Stimulated activated effector memory CD8-positive, alpha-beta T cell treated with anti-CD3 and anti-CD28 coated beads, Interleukin-12 subunit alpha, Interleukin-12 subunit beta, amount 100 ng/mL, for 72 hours (primary cell): ENCODE results near the gene YPEL5.

Experiments
- ATAC-seq: fragments of 150-1000 bp; cut with Tn5 transposase; 2 replicates; pipeline ENCODE4 v1.10.0; 2021
- DNase-seq, 2 donors: peaks; one replicate each; pipeline ENCODE4 v3.0.0; 2021 to 2022; ENCODE audit warnings: low spot score in 2 of 2
- H3K27ac Mint-ChIP-seq: one replicate; pipeline ENCODE4 v1.8.0; 2022; ENCODE audit warnings: mild to moderate bottlenecking, mixed read lengths
- H3K36me3 Mint-ChIP-seq: one replicate; pipeline ENCODE4 v1.8.0; 2022; ENCODE audit warnings: mild to moderate bottlenecking, mixed read lengths
- H3K4me1 Mint-ChIP-seq: one replicate; pipeline ENCODE4 v1.8.0; 2022; ENCODE audit warnings: mixed read lengths
- H3K4me3 Mint-ChIP-seq: one replicate; pipeline ENCODE4 v1.8.0; 2022; ENCODE audit warnings: mild to moderate bottlenecking, mixed read lengths
- H3K9me3 Mint-ChIP-seq: one replicate; pipeline ENCODE4 v1.8.0; 2022; ENCODE audit warnings: mixed read lengths

The YPEL5 gene

DNA sequence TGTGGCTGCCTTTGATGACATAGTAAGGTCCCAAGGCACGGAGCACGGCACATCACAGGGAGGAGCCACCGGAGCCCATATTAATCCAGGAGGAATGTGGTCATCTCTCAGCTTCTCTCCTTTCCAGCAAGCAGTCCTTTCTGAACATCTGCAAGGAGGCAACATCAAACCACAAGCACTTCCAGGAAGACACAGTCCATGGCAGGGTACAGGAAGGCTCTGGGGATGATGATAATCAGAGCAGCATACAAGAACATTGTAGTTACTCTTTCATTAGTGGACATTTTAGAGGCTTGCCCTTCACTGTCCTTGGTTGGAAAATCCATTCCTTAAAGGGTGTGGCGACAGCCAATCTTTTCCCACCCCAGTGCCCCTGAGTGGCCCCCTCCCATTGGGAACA, 31.1 kb downstream of the YPEL5 start:
- no peak for ATAC-seq
- Mint-ChIP-seq H3K4me3 (no peak overlapping the region), H3K27ac (no peak overlapping the region), H3K4me1 (no peaks in the 10 kb centered on the region), H3K36me3 (no peaks in the 10 kb centered on the region), H3K9me3 (no peaks in the 10 kb centered on the region)
- no peak for DNase-seq

DNA sequence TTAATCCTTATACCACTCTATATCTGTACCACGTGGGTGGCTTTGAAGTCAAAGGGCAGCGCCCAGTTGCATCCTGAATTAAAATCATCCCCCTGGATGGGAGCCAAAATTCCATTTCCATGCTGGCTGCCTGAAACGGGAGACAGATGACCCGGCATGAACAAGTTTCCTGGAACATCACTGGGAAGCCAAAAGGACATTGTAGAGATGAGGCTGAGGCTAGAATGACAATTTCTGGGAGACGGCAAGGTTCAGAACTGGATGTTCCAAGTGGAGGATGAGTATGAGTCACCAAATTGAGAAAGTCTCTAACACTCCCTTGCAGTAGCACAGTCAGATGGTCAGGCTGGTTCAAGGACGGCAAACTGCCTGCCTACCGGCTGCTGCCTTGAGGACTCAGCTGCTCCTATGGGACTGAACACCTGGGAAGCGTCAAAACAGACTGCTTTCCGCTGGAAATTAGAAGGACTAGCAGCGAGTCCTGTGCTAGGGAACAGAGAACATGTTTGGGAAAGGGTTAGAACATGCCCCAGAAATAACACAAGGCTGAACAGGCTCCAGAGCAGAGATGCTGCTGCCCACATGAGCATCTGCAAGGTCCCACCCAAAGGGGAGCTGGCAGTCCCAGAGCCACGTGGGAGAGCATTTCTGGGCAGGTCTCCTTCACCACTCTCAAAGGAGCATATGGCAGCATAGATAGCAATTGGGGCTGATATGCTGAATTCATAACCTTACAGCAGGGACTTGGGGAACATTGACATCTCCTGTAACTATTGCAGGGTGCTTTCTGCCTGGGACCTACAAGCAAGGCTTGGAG, 32.0 kb downstream of the YPEL5 start:
- Mint-ChIP-seq H3K4me3 (no peak overlapping the region), H3K9me3 (no peaks in the 10 kb centered on the region), H3K27ac (no peak overlapping the region), H3K36me3 (no peaks in the 10 kb centered on the region), H3K4me1 (no peaks in the 10 kb centered on the region)
- DNase-seq (no peak), ATAC-seq (no peak)

DNA sequence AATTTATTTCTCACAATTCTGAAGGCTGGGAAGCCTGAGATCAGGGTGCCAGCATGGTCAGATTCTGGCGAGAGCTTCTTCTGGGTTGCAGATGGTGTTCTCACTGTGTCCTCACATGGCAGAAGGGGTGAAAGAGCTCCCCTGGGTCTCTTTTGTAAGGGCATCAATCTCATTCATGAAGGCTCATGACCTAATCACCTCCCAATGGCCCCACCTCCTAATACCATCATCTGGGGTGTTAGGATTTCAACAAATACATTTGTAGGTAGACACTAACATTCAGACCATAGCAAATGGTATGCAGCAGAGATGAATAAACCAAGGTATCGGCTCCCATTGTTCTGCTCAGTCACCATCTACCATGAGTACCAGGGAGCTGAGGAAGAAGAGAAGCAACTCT, 32.7 kb downstream of the YPEL5 start:
- Mint-ChIP-seq H3K4me1 (no peaks in the 10 kb centered on the region), H3K36me3 (no peaks in the 10 kb centered on the region), H3K9me3 (no peaks in the 10 kb centered on the region), H3K27ac (no peak overlapping the region), H3K4me3 (no peak overlapping the region)
- ATAC-seq (no peak), DNase-seq (no peak)

DNA sequence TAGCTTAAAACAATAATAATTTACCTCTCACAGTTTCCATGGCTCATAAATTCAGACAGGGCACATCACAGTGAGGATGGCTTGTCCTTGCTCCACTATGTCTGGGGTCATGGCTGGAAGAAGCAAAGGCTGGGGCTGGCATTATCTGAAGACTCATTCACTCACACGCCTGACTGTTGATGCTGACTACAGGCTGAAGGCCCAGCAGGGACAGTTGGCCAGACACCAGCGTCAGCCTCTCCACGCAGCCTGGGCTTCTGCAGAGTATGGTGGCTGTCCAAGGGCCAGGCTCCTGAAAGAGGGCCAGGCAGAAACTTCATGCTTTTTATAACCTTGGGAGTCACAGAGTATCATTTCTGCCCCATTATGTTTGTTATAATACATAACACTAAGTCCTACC, 33.4 kb downstream of the YPEL5 start:
- Mint-ChIP-seq H3K9me3 (no peaks in the 10 kb centered on the region), H3K27ac (no peak overlapping the region), H3K36me3 (no peaks in the 10 kb centered on the region), H3K4me1 (no peaks in the 10 kb centered on the region), H3K4me3 (no peak overlapping the region)
- ATAC-seq, result no peak
- DNase-seq, result no peak

DNA sequence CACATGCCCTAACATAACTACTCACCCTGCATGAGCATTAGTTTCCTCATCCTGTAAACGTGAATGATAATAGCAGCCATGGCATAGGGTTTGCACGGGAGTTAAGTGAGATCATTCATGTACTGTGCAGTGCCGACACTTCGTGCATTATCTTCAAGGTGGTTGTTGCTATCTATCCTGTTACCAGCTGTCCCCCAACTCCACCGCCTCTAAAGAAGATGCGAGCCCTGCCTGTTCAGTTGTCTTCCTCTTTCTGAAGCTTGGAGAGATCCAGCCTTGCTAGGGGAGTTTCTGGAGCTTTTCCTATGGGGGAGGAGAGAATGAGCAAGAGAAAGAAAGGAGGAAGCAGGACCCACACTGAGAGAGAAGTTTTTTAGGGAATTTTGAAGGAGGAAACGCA, 34.4 kb downstream of the YPEL5 start:
- Mint-ChIP-seq H3K27ac (no peak overlapping the region), H3K4me3 (no peak overlapping the region), H3K9me3 (no peaks in the 10 kb centered on the region), H3K4me1 (no peaks in the 10 kb centered on the region), H3K36me3 (no peaks in the 10 kb centered on the region)
- DNase-seq (no peak), ATAC-seq (no peak)

DNA sequence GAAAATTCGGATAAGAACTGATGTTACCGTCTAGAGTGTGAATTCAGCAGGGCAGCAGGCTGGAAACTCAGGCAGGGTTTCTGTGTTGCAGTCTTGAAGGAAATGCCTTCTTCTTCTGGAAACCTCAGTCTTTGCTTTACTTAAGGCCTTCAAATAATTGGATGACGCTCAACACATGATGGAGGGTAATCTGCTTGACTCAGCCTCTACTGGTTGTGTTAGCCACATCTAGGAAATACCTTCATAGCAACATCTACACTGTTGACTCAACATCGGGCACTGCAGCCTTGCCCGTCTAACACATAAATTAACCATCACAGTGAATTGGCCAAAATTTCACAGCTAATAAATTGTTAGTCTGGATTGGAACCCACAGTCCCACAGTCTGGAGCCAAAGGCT, 37.2 kb downstream of the YPEL5 start:
- H3K27ac Mint-ChIP-seq, result no peak overlapping the region
- no peaks in the 10 kb centered on the region for H3K4me1 Mint-ChIP-seq
- ATAC-seq (no peak), DNase-seq (no peak)
- H3K4me3 Mint-ChIP-seq, result no peak overlapping the region
- H3K9me3 Mint-ChIP-seq, result no peaks in the 10 kb centered on the region
- no peaks in the 10 kb centered on the region for H3K36me3 Mint-ChIP-seq

DNA sequence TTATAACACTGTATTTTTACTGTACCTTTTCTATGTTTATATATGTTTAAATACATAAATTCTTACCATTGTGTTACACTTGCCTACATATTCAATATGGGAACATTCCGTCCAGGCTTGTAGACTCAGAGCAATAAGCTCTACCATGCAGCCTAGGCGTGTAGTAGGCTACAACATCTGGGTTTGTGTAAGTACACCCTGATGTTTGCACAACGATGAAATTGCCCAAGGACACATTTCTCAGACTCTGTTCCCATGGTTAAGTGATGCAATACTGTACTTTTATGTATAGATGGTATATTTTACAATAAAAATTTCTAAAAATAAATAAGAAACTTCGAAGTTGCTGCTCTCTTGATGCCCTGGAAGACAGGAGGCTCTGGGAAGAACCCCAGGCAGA, 38.4 kb downstream of the YPEL5 start:
- ATAC-seq (no peak), DNase-seq (no peak)
- Mint-ChIP-seq H3K9me3 (no peaks in the 10 kb centered on the region), H3K4me1 (no peaks in the 10 kb centered on the region), H3K36me3 (no peaks in the 10 kb centered on the region), H3K27ac (no peak overlapping the region), H3K4me3 (no peak overlapping the region)

DNA sequence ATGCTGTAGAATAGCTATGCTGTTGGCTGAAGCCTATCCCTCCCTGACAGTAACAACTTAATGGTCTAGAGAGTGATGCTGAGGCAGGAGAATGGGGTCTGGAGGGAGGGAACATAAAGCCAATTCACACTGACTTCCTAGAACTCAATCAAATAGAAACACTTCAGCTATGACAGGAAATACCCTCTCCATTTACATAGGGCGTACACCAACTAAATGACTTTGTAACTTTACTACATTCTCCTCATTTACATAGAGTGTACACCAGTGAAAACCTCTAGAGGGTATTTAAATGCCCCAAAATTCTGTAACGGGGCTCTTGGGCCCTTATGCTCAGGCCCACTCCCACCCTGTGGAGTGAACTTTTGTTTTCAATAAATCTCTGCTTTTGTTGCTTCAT, 41.5 kb downstream of the YPEL5 start:
- DNase-seq (no peak), ATAC-seq (no peak)
- no peak overlapping the region for H3K27ac Mint-ChIP-seq
- H3K4me1 Mint-ChIP-seq, result peaks cover 2% of the 10 kb centered on the region
- H3K4me3 Mint-ChIP-seq, result no peak overlapping the region
- H3K36me3 Mint-ChIP-seq, result no peaks in the 10 kb centered on the region
- no peaks in the 10 kb centered on the region for H3K9me3 Mint-ChIP-seq

DNA sequence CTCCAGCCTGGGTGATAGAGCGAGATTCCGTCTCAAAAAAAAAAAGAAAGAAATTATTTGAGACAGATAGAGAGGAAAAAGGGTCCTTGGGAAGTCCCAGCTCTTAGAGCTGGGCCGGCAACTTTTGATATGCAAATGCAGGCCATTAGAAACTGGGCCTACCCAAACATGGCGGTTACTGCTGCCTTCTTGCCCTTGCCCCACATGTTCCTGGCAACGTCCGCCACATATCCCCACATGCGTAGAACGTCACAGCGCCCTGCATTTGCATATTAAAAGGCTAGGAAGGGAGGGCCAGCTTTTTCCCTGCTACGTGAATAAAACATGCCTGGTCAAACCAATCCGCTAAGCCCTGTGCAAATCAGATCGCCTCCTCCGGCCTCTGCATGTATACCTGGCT, 43.8 kb downstream of the YPEL5 start:
- no peaks in the 10 kb centered on the region for H3K36me3 Mint-ChIP-seq
- DNase-seq (no peak), ATAC-seq (no peak)
- H3K27ac Mint-ChIP-seq, result peak overlapping the region; percentile 15
- H3K4me1 Mint-ChIP-seq, result peaks cover 10% of the 10 kb centered on the region
- no peaks in the 10 kb centered on the region for H3K9me3 Mint-ChIP-seq
- H3K4me3 Mint-ChIP-seq, result no peak overlapping the region

DNA sequence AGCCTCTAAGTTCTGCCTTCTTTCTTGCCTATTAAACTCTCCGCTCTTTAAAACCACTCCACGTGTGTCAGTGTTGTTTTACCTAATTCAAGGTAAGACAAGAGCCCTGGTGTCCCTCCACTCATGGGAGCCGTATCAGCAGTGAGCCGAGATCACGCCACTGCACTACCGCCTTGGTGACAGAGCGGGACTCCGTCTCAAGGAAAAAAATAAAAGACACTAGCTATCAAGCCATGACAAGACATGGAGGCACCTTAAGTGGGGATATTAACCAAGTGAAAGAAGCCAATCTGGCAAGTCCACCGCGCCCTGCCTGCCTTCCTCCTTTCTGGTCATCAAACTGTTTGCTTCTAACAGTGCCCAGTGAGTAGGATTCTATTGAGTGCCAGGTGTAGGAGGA, 44.3 kb downstream of the YPEL5 start:
- ATAC-seq, result no peak
- H3K4me3 Mint-ChIP-seq, result no peak overlapping the region

DNA sequence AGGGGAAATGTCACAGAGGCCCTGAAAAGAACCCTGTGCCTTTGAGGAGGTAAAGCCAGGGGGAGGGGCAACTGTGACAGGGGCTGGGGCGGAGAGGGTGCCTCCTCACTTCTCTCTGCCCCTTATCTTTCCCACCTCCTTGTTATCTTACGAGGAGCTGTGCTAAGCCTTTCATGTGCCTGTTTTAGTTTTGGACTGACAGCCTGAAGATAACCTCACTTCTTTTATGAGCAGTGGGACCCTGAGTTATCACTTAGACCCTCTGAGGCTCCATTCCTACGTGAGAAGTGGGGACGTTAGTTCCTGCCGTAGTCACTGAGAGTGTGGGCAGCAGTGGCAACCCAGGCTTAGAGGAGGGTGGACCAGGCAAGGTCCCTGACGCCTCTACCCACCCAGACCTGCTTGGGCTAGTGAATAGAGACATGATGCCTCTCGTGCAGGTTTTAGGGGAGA, 45.0 kb downstream of the YPEL5 start:
- Mint-ChIP-seq H3K9me3 (no peaks in the 10 kb centered on the region), H3K36me3 (no peaks in the 10 kb centered on the region), H3K4me1 (peaks cover 10% of the 10 kb centered on the region), H3K4me3 (no peak overlapping the region), H3K27ac (peak overlapping the region; percentile 15)
- ATAC-seq (no peak), DNase-seq (no peak)

More for the DNA sequence above, 44.3 kb downstream of the YPEL5 start:
- peaks cover 10% of the 10 kb centered on the region for H3K4me1 Mint-ChIP-seq
- H3K36me3 Mint-ChIP-seq, result no peaks in the 10 kb centered on the region
- no peak for DNase-seq
- H3K27ac Mint-ChIP-seq, result peak overlapping the region; percentile 15
- H3K9me3 Mint-ChIP-seq, result no peaks in the 10 kb centered on the region

DNA sequence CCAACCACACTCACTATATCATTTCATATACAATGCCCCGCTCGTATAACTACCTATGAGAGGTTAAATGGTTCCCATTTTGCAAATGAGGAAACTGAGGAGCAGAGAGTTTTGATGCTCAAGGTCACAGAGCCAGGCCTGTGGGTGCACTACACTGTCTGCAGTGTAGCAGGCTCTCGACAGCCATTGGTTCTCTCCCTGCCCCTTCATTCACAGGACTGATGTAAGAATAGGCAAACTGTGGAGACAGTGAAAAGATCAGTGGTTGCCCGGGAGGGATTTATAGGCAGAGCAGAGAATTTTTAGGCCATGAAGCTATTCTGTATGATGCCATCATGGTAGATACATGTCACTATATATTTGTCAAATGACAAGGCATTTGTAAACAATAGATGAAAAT, 45.5 kb downstream of the YPEL5 start:
- no peaks in the 10 kb centered on the region for H3K36me3 Mint-ChIP-seq
- DNase-seq (no peak), ATAC-seq (no peak)
- no peak overlapping the region for H3K27ac Mint-ChIP-seq
- H3K4me3 Mint-ChIP-seq, result no peak overlapping the region
- no peaks in the 10 kb centered on the region for H3K9me3 Mint-ChIP-seq
- H3K4me1 Mint-ChIP-seq, result peaks cover 10% of the 10 kb centered on the region

DNA sequence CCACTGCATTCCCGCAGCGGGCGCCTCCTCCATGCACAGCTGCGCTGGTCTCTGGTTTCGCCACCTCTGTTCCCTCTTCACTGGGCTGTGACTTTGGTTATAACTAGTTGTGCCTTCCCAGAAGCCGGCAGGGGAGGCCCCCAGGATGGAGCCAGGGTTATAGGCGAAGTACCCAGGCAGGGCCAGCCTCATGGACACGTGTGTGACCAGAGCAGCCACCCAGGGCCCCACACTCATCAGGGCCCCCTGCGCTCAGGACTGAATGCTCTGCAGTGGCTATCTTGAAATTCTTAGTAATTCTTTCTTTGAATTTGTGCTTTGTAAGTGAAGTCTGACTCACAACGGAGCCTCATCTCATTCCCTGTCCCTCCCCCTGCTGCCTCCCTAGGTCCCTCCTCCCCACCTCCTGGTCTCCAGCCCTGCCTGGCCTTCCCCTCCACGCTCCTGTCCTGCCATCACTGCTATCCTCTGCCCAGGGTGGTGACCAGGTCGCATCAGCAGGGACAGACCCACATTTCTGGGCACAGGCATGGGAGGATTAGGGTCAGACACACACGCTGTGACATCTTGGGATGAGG, 46.4 kb downstream of the YPEL5 start:
- Mint-ChIP-seq H3K4me1 (peaks cover 10% of the 10 kb centered on the region), H3K36me3 (no peaks in the 10 kb centered on the region), H3K4me3 (no peak overlapping the region), H3K27ac (no peak overlapping the region), H3K9me3 (no peaks in the 10 kb centered on the region)
- ATAC-seq (no peak), DNase-seq (no peak)

DNA sequence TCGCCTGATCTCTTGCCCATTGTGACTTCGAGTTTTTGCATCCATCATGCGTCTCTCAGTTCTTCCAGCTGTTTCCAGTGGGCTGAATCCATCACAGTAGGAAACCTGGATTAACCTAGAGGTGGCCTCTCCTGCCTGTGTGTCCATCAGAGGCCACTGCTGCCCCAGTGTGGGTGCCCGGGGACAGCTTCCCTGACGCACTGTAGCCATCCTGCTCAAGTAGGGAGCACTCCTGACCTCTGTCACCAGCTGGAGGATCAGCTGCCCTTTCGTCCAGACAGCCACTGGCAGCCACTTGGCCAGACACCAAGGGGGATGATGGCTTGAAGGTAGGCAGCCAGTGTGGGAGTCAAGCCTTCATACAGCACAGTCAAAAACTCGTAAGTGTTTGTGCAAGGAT, 47.6 kb downstream of the YPEL5 start:
- no peaks in the 10 kb centered on the region for H3K9me3 Mint-ChIP-seq
- H3K4me3 Mint-ChIP-seq, result no peak overlapping the region
- H3K27ac Mint-ChIP-seq, result no peak overlapping the region

DNA sequence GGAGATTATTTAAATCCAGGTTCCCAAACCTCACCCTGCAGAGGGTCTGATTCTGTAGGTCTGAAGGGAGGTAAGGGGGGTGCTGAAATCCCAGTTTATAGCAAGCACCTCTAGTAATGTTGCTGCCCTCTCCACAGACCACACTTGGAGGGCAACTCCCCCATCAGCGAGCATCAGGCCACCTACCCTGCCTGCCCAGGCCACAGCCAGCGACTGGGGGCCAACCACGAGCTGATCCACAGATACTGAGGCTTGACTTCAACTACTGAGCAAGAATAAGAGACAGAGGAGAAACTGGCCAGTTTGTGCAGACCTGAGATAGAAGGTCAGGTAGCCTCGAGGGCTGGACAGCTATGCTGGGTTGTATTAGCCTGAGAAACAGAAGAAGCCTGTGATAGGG, 48.2 kb downstream of the YPEL5 start:
- DNase-seq (no peak), ATAC-seq (no peak)
- Mint-ChIP-seq H3K27ac (no peak overlapping the region), H3K4me3 (no peak overlapping the region), H3K36me3 (no peaks in the 10 kb centered on the region), H3K9me3 (no peaks in the 10 kb centered on the region), H3K4me1 (peaks cover 10% of the 10 kb centered on the region)

More for the DNA sequence above, 47.6 kb downstream of the YPEL5 start:
- ATAC-seq (no peak), DNase-seq (no peak)
- no peaks in the 10 kb centered on the region for H3K36me3 Mint-ChIP-seq
- peaks cover 10% of the 10 kb centered on the region for H3K4me1 Mint-ChIP-seq

DNA sequence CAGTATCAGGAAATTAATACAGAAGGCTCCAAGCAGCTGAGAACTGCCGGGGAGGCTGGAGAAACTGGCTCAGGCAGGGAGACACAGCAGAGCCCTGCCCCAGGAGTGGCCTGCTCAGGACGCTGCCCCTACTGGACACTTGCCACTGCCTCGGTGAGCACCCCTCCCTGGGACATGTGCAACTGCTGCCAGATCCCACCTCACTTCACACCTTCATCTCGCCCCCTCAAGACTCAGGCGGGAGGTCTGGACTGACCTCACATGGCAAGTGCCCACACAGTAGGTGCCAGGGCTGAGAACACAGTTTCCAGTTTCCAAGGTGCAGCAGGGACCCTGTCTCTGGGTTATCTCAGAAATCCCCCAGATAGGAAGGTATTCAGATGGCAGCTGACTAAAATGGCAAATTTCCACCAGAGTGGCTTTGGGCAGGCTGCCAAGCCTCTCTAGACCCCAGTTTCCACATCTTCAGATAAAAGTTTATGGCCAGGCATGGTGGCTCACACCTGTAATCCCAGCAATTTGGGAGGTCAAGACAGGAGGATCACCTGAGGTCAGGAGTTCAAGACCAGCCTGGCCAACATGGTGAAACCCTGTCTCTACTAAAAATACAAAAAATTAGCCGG, 50.9 kb downstream of the YPEL5 start:
- DNase-seq, result no peak
- Mint-ChIP-seq H3K4me3 (no peak overlapping the region), H3K4me1 (peaks cover 10% of the 10 kb centered on the region)

More for the DNA sequence above, 50.9 kb downstream of the YPEL5 start:
- Mint-ChIP-seq H3K36me3 (no peaks in the 10 kb centered on the region), H3K27ac (no peak overlapping the region), H3K9me3 (no peaks in the 10 kb centered on the region)
- no peak for ATAC-seq
